ENCODE data around the gene PLEKHA1.

The PLEKHA1 gene

GRCh38 chr10:122462533-122463465 is 88.3 kb downstream of the PLEKHA1 start:
- TF ChIP-seq POLR2A (IDR thresholded peaks at IDR 0.05; ENCODE audit: extremely low read depth, insufficient read length) (no peak), MAX (IDR thresholded peaks at IDR 0.05; ENCODE audit: low read depth, low read length) (no peak), CTCF (IDR thresholded peaks at IDR 0.05; ENCODE audit: low read depth, low read length) (no peak), MYC (IDR thresholded peaks at IDR 0.05; ENCODE audit: low read depth, low read length) (no peak)
- no peak for DNase-seq (ENCODE audit: low read depth)
- H3K4me3 ChIP-seq (ENCODE audit: low read depth, low read length) = no peak overlapping the region

GRCh38 chr10:122463466-122464249 is 89.2 kb downstream of the PLEKHA1 start:
- H3K4me3 ChIP-seq (ENCODE audit: low read depth, low read length) = no peak overlapping the region
- no peak for DNase-seq (ENCODE audit: low read depth)
- TF ChIP-seq MYC (IDR thresholded peaks at IDR 0.05; ENCODE audit: low read depth, low read length) (no peak), POLR2A (IDR thresholded peaks at IDR 0.05; ENCODE audit: extremely low read depth, insufficient read length) (no peak), MAX (IDR thresholded peaks at IDR 0.05; ENCODE audit: low read depth, low read length) (no peak), CTCF (IDR thresholded peaks at IDR 0.05; ENCODE audit: low read depth, low read length) (no peak)

- TF ChIP-seq MYC (IDR thresholded peaks at IDR 0.05; ENCODE audit: low read depth, low read length) (no peak), POLR2A (IDR thresholded peaks at IDR 0.05; ENCODE audit: extremely low read depth, insufficient read length) (no peak), MAX (IDR thresholded peaks at IDR 0.05; ENCODE audit: low read depth, low read length) (no peak), CTCF (IDR thresholded peaks at IDR 0.05; ENCODE audit: low read depth, low read length) (no peak)
- H3K4me3 ChIP-seq (ENCODE audit: low read depth, low read length) = no peak overlapping the region
- DNase-seq (ENCODE audit: low read depth) = no peak
Measured at GRCh38 chr10:122464250-122464510, 89.7 kb downstream of the PLEKHA1 start.

- H3K4me3 ChIP-seq (ENCODE audit: low read depth, low read length) = no peak overlapping the region
- DNase-seq (ENCODE audit: low read depth) = no peak
- TF ChIP-seq CTCF (IDR thresholded peaks at IDR 0.05; ENCODE audit: low read depth, low read length) (no peak), POLR2A (IDR thresholded peaks at IDR 0.05; ENCODE audit: extremely low read depth, insufficient read length) (no peak), MYC (IDR thresholded peaks at IDR 0.05; ENCODE audit: low read depth, low read length) (no peak), MAX (IDR thresholded peaks at IDR 0.05; ENCODE audit: low read depth, low read length) (no peak)
Measured at GRCh38 chr10:122464586-122464985, 90.1 kb downstream of the PLEKHA1 start.

GRCh38 chr10:122465401-122466040 is 91.0 kb downstream of the PLEKHA1 start:
- no peak for DNase-seq (ENCODE audit: low read depth)
- no peak overlapping the region for H3K4me3 ChIP-seq (ENCODE audit: low read depth, low read length)
- TF ChIP-seq MAX (IDR thresholded peaks at IDR 0.05; ENCODE audit: low read depth, low read length) = no peak
- TF ChIP-seq POLR2A (IDR thresholded peaks at IDR 0.05; ENCODE audit: extremely low read depth, insufficient read length) = no peak
- no peak for TF ChIP-seq CTCF (IDR thresholded peaks at IDR 0.05; ENCODE audit: low read depth, low read length)
- TF ChIP-seq MYC (IDR thresholded peaks at IDR 0.05; ENCODE audit: low read depth, low read length) = no peak

Data from NB4 (cell line).